Left renal cortex interstitium (tissue), 4 donors: ENCODE measurements around the gene TXNL4A. TPM values are rescaled to one million over a fixed set of nuclear protein-coding genes. Genes with fewer than 3 reads are reported as not detected.
"Not testable (repeated sequence)": the region's sequence is repeated elsewhere in the genome, so short reads cannot be mapped to it uniquely, and the experiment has no call there.

Experiments
- DNase-seq, 4 donors: peaks; one replicate each; pipeline ENCODE4 v3.0.0-alpha.2; 2013; ENCODE audit warnings: low read depth in 4 of 4, low spot score in 2 of 4, missing footprints in 1 of 4
- polyA plus RNA-seq, 4 donors: library from polyadenylated mRNA; unstranded; fragments of 120-200 nt; gene quantifications; one replicate each; pipeline ENCODE4 v1.2.1, GENCODE V29; 2013; ENCODE audit not compliant: insufficient read length in 4 of 4

Gene TXNL4A, protein sequence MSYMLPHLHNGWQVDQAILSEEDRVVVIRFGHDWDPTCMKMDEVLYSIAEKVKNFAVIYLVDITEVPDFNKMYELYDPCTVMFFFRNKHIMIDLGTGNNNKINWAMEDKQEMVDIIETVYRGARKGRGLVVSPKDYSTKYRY
- polyA plus RNA-seq = 100 to 1,000 TPM in 1 of 4 donors, 10 to 100 TPM in 3; 82.1 to 115 (median 87.9) TPM

DNA sequence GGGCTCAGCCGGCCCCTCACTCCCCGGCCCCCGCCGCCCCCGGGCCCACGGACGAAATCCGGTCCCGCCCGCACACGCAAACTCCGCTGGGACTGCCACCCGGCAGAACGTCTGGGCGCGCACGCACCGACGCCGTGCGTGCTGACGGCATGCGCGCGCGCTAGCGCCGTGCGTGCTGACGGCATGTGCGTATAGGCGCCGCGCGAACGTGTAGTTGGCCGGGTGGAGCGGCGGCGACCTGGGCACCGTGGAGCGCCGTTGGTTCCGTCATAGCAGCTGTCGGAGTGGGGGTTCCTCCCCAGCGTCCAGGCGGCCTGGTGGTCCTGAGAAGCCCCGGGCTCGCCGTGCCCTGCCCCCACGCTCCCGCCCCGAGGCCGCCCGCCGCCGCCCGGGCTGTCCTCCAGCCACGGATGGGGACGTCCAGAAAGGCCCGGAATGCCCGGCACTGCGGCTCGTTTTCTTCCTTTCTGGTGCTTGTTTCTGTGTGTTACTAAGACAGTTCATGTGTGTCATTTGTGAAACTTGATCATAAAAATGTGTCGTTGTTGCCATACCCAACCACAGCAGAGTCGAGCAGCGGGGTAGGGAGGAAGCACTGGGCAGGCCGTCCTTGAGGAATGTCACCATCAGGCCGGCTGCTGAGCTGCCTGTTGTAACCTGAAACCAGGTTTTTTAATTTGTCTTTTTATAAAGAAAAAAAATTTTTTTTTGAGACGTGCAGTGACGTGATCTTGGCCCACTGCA, at the start of gene TXNL4A:
TXNL4A (minus strand) TSS at position 113 of the 744 bp plus-strand sequence. CDS start 171 bp downstream, outside the sequence.
- DNase-seq = peak; percentile 56 to 74 (median 70)

DNA sequence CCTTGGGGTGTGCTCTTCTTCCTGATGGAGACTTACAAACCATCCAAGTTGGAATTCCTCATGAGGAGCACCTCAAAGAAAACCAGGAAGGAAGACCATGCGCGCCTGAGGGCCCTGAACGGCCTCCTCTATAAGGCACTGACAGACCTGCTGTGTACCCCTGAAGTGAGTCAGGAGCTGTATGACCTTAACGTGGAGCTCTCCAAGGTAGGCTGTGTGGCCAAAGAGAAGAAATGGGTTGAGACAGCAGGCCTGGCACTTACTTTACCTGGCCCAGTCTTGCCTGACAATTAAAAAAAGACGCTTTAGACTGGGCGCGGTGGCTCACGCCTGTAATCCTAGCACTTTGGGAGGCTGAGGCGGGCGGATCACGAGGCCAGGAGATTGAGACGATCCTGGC, 48.9 kb upstream of the TXNL4A start:
- no peak for DNase-seq

DNA sequence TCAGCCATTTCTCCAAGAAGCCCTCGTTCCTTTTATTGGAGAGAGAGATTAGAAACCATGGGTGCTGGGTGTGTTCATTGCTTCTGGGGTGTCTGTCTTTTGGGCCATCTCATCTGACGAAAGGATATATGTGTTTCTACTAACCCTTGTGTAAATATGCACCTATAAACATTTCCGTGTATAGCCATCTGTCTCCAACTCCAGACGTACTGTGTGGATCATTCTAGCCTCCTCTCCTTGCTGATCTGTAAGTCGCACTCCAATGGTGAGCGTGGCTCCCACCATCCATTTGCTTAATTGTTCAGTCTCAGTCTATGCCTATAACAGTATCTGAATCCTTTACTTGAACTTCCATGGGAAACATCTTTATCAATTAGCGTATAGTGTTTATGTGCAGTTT, 47.6 kb upstream of the TXNL4A start:
- no peak for DNase-seq

DNA sequence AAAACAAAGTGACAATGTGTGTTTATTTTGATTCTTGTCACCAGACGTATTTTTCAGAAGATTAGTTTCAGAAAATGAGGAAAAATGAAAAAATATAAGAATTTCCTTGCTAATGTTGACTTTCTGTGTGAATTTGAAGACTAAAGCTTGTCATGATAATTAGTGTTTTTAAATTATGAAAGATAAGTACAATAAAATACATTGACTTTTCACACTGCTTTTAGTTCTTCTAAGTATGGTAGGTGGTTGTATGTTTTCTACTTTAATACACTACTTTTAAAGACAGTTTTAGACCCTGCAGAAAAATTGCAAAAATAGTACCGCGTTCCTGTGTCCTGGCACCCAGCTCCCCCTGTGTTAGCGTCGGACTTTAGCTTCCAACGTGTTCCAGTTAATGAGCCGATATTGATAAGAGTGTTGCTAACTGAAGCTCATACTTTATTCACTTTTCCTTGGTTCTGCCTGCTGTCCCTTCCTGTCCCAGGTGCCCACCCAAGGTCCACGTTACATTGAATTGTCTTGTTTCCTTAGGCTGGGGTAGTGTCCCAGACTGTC, 46.6 kb upstream of the TXNL4A start:
- peak in 1 of 4 donors; percentile 15 for DNase-seq

DNA sequence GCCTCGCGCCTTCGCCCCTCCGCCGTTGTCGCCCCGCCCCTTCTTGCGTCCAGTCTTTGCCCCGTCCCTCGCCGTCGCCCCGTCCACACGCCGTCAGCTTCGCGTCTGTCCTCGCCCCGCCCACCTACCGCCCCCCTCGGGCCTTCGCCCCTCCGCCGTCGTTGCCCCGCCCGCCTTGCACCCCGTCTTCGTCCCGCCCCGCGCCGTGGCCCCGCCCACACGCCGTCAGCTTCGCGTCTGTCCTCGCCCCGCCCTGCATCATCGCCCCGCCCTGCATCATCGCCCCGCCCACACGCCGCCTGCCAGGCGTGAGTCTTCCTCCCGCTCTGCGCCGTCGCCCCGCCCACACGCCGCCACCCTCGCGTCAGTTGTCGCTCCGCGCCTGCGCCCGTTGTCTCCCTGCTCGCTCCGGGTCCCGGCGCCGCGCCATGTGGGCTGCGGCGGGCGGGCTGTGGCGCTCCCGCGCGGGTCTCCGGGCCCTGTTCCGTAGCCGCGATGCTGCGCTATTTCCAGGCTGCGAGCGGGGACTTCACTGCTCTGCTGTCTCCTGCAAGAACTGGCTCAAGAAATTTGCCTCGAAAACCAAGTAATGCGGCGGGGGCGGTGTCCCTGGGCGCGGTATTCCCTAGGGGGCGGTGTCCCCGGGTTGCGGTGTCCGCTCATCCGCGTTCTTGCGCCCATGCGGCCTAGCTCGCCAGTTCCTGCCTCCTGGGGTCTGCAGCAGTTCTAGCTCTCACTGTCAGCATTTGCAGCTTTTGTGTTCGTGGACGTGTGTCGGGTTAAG, 45.9 kb upstream of the TXNL4A start, which contains the start of gene RBFA:
RBFA (plus strand) TSS at position 367 of the 784 bp plus-strand sequence; CDS start at position 429, 62 bp downstream.
- DNase-seq = peak; percentile 72 to 98 (median 94)

DNA sequence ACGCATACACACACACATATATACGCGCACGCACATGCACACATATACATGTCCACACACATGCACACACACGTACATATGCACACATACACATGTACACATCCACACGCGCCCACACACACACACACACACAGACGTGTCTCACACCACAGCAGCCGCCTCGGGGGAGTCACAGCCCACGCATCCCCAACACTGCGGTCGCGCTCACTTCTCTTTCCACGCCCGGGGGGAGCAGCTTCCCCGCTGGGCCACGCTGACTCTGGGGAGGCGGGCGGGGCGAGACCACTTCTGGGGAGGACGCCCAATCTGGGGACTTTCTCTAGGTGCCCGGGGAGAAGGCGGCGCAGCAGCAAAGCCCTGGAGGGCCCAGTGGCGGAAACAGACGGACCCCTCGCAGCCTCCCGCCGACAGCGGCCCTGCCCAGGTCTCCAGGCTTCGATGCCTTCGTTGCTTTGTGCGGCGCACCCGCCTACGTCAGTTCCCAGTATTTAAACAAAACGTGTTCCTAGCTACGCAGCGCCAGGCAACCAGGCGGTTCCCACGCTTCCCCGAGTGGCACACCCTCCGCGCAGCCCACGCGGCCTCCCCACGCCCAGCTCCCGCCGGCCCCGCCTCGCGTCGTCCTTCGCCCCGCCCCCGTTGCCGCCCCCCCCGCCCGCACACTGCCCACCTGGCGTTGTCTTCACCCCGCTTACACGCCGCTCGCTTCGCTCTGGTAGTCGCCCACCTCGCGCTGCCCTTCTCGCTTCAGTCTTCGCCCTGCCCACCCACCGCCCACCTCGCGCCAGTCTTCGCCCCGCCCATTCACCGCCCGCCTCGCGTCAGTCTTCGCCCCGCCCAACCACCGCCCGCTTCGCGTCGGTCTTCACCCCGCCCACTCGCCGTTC, 45.1 kb upstream of the TXNL4A start:
- peak in 1 of 4 donors; percentile 34 for DNase-seq

DNA sequence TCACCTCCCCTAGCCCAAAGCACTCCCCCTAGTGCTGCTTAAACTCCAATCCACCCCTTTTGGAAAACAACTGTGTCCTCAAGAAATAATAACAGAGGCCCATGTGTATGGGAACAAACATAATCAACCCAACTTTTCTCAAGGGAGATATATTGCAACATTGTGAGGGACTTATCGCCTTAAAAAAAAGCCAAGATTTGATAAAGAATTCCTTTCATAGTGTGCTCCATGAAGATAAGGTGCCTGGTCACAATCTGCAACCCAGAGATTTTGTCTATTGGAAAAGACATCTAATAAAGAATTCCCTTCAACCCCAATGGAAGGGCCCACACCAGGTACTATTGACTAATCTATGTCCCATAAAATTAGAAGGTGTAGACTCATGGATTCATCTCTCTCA, 41.3 kb upstream of the TXNL4A start:
- no peak for DNase-seq

DNA sequence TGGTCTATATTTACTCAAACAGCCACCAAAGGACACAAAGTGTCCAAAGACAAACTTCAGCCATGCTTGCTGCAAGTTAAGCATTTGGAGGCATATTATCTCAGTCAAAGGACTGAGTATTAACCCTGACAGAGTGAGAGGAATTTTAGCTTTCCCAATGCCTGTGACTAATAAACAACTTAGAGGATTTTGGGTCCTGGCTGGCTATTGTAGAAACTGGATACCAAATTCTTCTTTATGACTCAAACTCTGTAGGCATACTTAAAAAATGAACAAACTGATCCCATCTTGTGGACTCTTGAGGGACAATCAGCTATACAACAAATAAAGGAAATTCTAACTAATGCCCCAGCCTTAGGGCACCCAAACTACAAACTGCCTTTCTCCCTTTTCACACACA, 39.4 kb upstream of the TXNL4A start:
- not testable (repeated sequence) for DNase-seq

DNA sequence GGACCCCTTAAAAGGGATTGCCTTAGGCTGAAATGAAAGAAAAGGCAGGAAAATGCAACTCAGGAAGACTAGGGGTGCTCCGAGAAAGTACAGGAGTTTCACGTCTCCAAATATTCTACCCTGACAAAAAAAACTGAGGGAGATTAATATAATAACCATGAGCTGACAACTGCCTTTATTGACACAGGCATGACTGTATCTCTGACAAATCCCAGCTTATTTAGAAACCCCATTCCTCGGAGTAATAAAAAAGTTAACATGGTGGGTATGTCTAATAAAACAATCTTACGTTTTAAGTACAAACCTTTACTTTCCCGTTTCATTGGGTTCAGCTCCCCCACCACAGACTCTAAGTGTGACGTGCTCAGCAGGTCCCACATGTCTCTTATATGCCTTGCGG, 38.0 kb upstream of the TXNL4A start:
- DNase-seq = no peak

DNA sequence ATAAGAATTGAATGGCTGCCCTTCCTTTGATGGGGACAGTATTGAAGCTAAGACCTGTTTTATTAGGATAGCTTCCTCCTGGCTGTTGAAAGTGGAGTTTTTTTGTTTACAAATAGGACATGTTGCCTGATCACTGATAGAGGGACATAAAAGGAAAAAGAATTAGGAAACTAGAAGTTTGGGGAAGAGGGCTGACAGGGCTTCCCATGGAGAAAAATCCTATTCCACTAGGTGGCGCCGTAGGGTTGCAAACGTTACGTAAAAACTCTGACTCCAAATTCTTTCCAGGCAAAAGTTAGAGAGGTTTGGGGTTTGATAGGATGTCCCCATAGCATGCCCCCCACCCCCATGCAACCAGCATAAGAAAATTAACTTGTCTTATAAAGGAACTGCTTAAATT, 34.8 kb upstream of the TXNL4A start:
- no peak for DNase-seq

DNA sequence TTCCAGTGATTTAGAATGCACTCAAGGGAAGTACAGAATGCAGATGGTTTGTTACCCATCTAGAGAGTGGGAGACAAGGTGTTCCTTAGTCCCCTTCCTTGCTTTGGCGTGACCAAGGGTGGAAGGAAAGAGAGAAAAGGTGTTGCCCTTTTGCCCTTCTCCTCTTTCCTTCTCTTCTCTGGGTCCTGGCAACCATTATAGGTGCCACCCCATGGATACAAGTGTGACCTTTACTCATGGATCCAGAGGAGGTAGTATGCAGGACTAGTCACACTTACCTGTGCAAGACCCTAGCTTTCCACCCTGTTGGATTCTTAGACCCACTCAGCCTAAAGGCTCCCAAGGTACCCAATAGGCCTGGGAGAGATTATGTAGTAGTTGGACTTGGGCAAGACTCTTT, 34.2 kb upstream of the TXNL4A start:
- DNase-seq = no peak

DNA sequence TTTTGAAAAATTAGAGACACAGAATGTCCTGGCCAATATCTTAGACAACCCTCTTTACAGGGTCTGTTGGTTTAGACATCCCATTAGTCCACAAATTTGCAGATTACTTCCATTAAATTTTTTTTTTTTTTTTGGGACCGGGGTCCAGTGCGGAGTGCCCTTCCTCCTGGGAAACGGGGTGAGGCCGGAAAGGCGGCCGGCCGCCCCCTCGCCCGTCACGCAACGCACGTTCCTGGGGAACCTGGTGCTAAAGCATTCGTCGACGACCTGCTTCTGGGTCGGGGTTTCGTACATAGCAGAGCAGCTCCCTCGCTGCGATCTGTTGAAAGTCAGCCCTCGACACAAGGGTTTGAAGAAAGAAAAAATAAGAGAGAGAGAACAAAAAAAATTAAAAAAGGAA, 24.4 kb upstream of the TXNL4A start:
- no peak for DNase-seq

DNA sequence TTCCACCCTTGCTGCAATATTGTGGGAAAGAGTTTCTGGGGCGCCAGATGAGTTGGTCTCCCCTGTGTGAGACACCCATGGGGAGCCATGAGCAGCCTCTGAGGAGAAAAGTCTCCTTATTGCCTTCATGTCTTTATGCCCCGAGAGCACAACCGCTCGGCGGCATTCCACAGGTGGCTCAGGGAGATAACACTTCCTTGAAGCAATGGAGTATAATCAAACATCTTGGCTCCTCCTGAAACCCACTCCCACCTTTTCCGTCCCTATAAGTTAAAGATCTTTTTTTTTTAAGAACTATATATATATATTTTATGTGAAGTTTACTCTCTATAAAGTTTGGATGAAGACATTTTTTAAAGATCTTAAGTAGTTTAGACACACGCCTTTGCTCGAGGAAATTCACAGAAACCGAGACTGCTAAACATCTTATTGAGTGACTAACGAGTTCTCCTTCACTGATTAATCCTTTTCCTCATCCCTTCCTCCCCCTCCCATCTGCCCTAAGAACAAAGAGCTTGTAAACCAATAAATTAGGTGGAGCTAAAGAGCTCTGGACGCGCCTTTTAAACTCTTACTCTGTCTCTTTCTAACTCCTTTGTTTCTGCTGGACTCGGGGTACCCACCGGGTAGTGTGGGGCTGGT, 23.3 kb upstream of the TXNL4A start:
- not testable (repeated sequence) for DNase-seq

DNA sequence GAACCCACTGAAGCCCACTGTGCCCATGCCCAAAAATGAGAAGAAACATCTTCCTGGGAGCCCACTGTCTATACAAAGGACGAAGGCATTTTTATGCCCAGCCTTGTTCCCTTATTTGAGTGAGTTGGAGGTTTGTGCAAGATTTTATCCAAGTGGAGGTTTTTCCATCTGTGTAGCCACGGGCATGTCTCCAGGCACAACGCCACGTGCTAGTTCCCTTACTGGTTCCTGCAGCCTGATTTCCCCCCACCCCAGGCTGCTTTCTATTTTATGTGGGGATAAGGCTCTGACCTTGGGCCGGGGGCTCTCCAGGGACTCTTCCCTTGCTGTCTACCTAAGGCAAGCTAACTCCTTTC, 22.2 kb upstream of the TXNL4A start:
- DNase-seq = no peak

DNA sequence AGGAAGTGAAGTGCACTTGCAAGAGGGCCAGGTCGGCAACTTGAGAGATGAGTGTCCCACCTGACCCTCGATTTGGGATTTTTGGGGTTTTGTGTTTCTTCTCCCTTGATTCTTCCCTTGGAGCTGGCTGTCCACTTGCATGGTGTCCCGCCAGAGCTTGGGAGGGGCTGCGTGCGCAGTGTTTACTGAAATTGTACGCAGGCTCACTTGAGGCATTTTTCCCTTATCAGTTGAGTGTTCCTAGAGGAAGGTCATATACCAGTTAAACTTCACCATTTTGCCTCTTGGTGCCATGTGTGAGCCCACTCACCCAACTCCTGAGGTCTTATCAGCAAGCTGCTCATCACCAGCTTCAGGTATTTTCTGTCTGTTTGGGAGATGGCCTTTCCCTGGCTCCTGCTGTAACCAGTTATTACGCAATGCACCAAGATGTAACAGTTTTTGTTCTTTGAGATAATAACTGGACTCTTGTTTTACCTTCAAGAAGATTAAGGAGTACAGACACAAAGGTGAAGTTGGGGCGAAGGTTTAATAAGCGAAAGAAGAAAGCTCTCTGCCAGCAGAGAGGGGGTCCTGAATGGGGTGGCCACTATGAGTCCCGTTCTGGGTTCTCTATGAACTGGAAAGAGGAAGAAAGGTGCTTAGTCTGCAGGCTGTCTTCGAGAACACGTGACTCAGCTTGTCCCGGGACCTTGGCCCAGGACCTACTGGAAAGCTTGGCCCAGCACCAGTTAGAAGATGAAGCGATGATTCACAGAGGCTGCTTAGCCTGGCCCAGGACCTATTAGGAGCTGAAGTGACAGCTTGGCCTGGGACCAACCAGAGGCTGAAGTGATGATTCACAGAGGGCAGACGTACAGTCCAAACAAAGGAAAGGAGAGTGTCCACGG, 21.5 kb upstream of the TXNL4A start:
- no peak for DNase-seq

DNA sequence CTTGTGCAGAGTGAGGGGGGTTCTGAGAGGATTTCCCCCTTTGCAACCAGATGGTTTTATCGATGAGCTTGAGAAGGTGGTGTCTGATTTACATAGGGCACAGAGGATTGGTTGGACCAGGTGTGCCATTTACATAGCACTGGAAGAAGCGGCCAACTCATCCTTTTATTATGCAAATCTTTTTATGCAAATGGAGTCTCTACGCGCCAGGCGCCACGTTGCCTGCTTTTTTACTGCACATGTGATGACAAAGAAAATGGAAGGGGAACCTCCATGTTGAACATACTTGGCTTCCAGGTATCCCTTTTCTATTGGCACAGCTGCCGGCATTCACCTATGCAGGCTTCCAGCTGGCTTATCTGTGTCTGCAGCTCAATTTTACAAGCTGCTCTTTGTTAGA, 18.4 kb upstream of the TXNL4A start:
- DNase-seq = no peak

DNA sequence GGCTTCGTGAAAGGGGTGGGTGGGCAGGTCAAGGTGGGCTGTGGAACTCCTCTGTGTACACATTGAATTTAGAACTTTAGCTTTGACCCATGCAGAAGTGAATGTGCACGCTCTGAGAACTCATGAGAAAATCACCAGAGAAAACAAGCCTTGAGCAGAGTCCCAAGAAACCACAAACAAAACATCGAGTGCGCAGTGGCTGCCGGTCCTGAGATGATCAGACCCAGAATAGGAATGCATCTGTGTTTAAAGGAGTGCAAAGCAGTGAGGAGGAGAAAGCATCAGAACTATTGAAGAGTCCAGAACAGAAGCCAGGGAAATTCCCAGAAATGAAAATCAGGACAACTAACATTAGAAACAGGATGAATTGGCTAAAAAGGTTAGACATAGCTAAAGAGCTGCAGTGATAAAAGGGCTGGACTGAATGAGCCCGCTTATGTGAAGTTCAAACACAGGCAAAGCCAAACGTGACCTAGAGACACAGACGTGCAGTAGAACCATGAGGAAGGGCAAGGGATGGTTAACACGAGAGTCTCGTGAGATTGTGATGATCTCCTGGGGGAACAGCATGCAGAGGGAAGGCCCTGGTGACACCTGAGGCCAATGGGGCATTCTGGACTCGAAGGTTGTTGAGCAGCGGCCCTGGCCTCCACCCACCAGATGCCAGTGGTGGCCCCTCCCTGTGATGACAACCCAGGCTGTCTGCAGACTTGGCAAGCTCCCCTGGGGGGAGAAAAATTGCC, 16.4 kb upstream of the TXNL4A start:
- no peak for DNase-seq

DNA sequence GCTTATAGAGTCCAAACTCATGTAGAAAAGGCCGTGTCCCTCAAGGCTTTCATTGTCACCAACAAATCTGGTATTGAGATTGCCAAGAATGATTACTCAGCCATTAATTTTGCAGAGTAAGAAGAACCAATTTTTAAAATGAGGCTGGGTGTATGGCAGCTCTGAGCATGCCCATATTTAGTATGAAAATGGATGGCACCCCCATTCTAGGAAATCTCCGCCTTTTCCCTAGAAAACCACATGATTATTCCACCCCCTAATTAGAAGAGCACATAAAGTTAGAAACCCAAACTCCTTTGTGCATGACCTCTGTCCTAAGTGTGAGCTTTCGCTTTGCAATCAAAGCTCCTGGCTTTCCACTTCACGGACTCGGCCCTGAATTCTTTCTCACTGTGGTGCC, 14.1 kb upstream of the TXNL4A start:
- DNase-seq = no peak
